OCI-LY1 (cell line): ENCODE measurements around the gene CCDC116.

Experiments used
- H2AFZ ChIP-seq: fragments of 200-600 bp; sonication (generic), shearing (Covaris generic); 2 replicates; pipeline ENCODE4 v1.6.0; 2014; ENCODE audit warnings: antibody characterized with exemption, mild to moderate bottlenecking, low read length
- H3F3A ChIP-seq: fragments of 200-600 bp; sonication (generic), shearing (Covaris generic); 2 replicates; pipeline ENCODE4 v1.6.0; 2014; ENCODE audit warnings: mild to moderate bottlenecking, antibody characterized with exemption, low read length, moderate library complexity; ENCODE audit not compliant: insufficient read depth
- H3K27ac ChIP-seq: fragments of 200-600 bp; sonication (generic); 2 replicates; pipeline ENCODE4 v1.5.1; 2014; ENCODE audit warnings: low read length, mixed run types, mild to moderate bottlenecking, low read depth; ENCODE audit not compliant: poor library complexity, severe bottlenecking
- H3K27me3 ChIP-seq: fragments of 200-600 bp; sonication (generic); 2 replicates; pipeline ENCODE4 v1.6.0; 2014; ENCODE audit warnings: antibody characterized with exemption, mild to moderate bottlenecking, low read length, moderate library complexity; ENCODE audit not compliant: insufficient read depth
- H3K36me3 ChIP-seq: fragments of 200-600 bp; sonication (generic); 2 replicates; pipeline ENCODE4 v1.6.1; 2014; ENCODE audit warnings: mild to moderate bottlenecking, antibody characterized with exemption, low read length, moderate library complexity, mixed read lengths; ENCODE audit not compliant: insufficient read depth
- H3K4me1 ChIP-seq: fragments of 200-600 bp; sonication (generic); 2 replicates; pipeline ENCODE4 v1.5.1; 2014; ENCODE audit warnings: mild to moderate bottlenecking, low read length, moderate library complexity; ENCODE audit not compliant: insufficient read depth, severe bottlenecking
- H3K4me2 ChIP-seq: fragments of 200-600 bp; sonication (generic), shearing (Covaris generic); 2 replicates; pipeline ENCODE4 v1.6.1; 2014; ENCODE audit warnings: low read length
- H3K4me3 ChIP-seq: fragments of 200-600 bp; sonication (generic); 2 replicates; pipeline ENCODE4 v1.5.1; 2014; ENCODE audit warnings: low read length, low read depth, mild to moderate bottlenecking, mixed read lengths; ENCODE audit not compliant: poor library complexity, severe bottlenecking
- H3K79me2 ChIP-seq: fragments of 200-600 bp; shearing (Covaris generic); 2 replicates; pipeline ENCODE4 v1.6.1; 2016; ENCODE audit warnings: mixed run types, low read length, mixed read lengths; ENCODE audit not compliant: insufficient read depth
- H3K9ac ChIP-seq: fragments of 200-600 bp; sonication (generic), shearing (Covaris generic); 2 replicates; pipeline ENCODE4 v1.6.1; 2014; ENCODE audit warnings: mild to moderate bottlenecking, low read length, mixed read lengths
- H3K9me2 ChIP-seq: fragments of 200-600 bp; sonication (generic), shearing (Covaris generic); 2 replicates; pipeline ENCODE4 v1.6.1; 2014; ENCODE audit warnings: low read depth, mild to moderate bottlenecking, low read length, mixed read lengths
- H3K9me3 ChIP-seq: fragments of 200-600 bp; shearing (Covaris generic); 2 replicates; pipeline ENCODE4 v1.6.1; 2014; ENCODE audit warnings: low read length, mixed read lengths
- H4K20me1 ChIP-seq: fragments of 200-600 bp; sonication (generic), shearing (Covaris generic); 2 replicates; pipeline ENCODE4 v1.6.0; 2016; ENCODE audit warnings: mild to moderate bottlenecking, low read length; ENCODE audit not compliant: insufficient read depth
- CTCF ChIP-seq: fragments of 200-600 bp; sonication (generic), shearing (Covaris generic); IDR thresholded peaks from 2 replicates; pipeline ENCODE4 v1.5.1; 2017; ENCODE audit warnings: mild to moderate bottlenecking, antibody characterized with exemption, low read length, moderate library complexity, mixed read lengths
- EZH2 ChIP-seq: fragments of 200-600 bp; sonication (generic), shearing (Covaris generic); IDR thresholded peaks from 2 replicates; pipeline ENCODE4 v1.8.0; 2017; ENCODE audit warnings: borderline replicate concordance, mixed run types, mild to moderate bottlenecking, antibody characterized with exemption, low read length, moderate library complexity, mixed read lengths

Gene CCDC116

GRCh38 chr22:21651521-21652009 is 19.0 kb downstream of the CCDC116 start:
- peak overlapping the region; percentile 77 for H3K9ac ChIP-seq
- TF ChIP-seq EZH2 (no peak), CTCF (no peak)

DNA sequence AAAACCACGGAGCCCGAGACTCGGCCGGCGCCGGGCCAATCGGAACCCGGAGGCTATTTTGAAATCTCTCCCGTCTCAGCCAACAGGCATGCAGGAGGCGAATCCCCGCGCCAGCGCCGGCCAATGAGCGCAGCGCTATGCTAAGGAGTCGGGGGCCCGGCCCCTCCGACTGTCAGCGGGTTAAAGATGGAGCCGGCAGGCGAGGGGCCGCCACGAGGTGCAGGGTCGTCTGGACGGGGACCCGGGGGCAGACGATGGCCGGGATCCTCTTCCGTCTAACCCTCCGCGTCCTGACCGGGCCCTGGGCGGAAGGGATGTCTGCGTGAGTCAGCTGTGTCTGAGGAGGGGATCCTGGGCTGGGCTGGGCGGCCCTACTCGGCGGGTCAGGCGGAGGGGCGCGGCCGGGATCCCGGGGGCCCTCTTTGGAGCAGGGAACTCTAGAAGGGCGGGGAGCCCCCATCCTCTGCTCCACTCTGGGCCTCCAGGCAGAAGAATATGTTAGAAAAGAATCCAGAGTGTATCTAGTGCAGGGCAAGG is 19.5 kb downstream of the CCDC116 start:
- Histone ChIP-seq H3K4me2 (peak overlapping the region; percentile 88), H3K27me3 (no peaks in the 10 kb centered on the region), H3K9me3 (no peaks in the 10 kb centered on the region), H3K27ac (peak overlapping the region; percentile 53), H2AFZ (no peak overlapping the region), H3K79me2 (no peaks in the 10 kb centered on the region), H3F3A (no peaks in the 10 kb centered on the region), H4K20me1 (no peaks in the 10 kb centered on the region), H3K9me2 (no peaks in the 10 kb centered on the region), H3K36me3 (peaks cover 24% of the 10 kb centered on the region; the same call in 1 of the 2 replicates), H3K9ac (peak overlapping the region; percentile 77), H3K4me3 (peak overlapping the region; percentile 77), H3K4me1 (peaks cover 30% of the 10 kb centered on the region)
- TF ChIP-seq CTCF, result no peak
- no peak for TF ChIP-seq EZH2

More at GRCh38 chr22:21651521-21652009, 19.0 kb downstream of the CCDC116 start:
- H3K79me2 ChIP-seq, result no peaks in the 10 kb centered on the region
- no peaks in the 10 kb centered on the region for H3K9me2 ChIP-seq
- peak overlapping the region; percentile 53 for H3K27ac ChIP-seq
- peak overlapping the region; percentile 6; the same call in 1 of the 2 replicates for H2AFZ ChIP-seq
- no peaks in the 10 kb centered on the region for H3F3A ChIP-seq
- H4K20me1 ChIP-seq, result no peaks in the 10 kb centered on the region
- no peaks in the 10 kb centered on the region for H3K9me3 ChIP-seq
- peaks cover 27% of the 10 kb centered on the region; the same call in 1 of the 2 replicates for H3K36me3 ChIP-seq
- H3K4me2 ChIP-seq, result peak overlapping the region; percentile 88
- no peaks in the 10 kb centered on the region for H3K27me3 ChIP-seq
- peaks cover 25% of the 10 kb centered on the region for H3K4me1 ChIP-seq
- H3K4me3 ChIP-seq, result peak overlapping the region; percentile 77

- peak overlapping the region; percentile 77 for H3K4me3 ChIP-seq
- peaks cover 21% of the 10 kb centered on the region; the same call in 1 of the 2 replicates for H3K36me3 ChIP-seq
- H3K27ac ChIP-seq, result peak overlapping the region; percentile 35
- H3K27me3 ChIP-seq, result no peaks in the 10 kb centered on the region
- no peaks in the 10 kb centered on the region for H3F3A ChIP-seq
- no peaks in the 10 kb centered on the region for H3K9me3 ChIP-seq
- H3K79me2 ChIP-seq, result no peaks in the 10 kb centered on the region
- peak overlapping the region; percentile 88 for H3K4me2 ChIP-seq
- no peak overlapping the region for H2AFZ ChIP-seq
- H3K4me1 ChIP-seq, result peaks cover 32% of the 10 kb centered on the region
- H4K20me1 ChIP-seq, result no peaks in the 10 kb centered on the region
- H3K9ac ChIP-seq, result peak overlapping the region; percentile 77
- TF ChIP-seq CTCF (peak; percentile 41; the same call in 1 of the 2 replicates), EZH2 (no peak)
- no peaks in the 10 kb centered on the region for H3K9me2 ChIP-seq
Observed at GRCh38 chr22:21652547-21653545, 20.3 kb downstream of the CCDC116 start.
